Endothelial cell of umbilical vein (primary cell): Measurements from ENCODE around the gene BMPR1A. TPM values are rescaled to one million over a fixed set of nuclear protein-coding genes. Genes with fewer than 3 reads are reported as not detected.

Experiments used
- BruUV-seq: library from RNA; stranded (reverse); fragments of 400-500 nt; replicated peaks from 2 replicates; lab custom pipeline; 2021; lab: Mats Ljungman, UMichigan
- CTCF ChIA-PET: fragments of 300-600, 350-600 bp; sonication (Branson Sonifier 250); formaldehyde crosslinking; loops from one replicate; lab custom pipeline; 2021; ENCODE audit warnings: antibody characterized with exemption, inconsistent platforms; lab: Charles Lee
- POLR2A ChIA-PET: fragments of 300-600, 350-600 bp; sonication (Branson Sonifier 250); formaldehyde crosslinking; loops from one replicate; lab custom pipeline; 2021; ENCODE audit warnings: antibody characterized with exemption, inconsistent platforms; lab: Charles Lee
- DNase-seq: peaks from one replicate; pipeline ENCODE4 v3.0.0-alpha.2; 2011; ENCODE audit warnings: low read depth, low spot score
- FAIRE-seq: peaks from 2 replicates; lab custom pipeline; 2011; peaks lifted over from hg19 to GRCh38; lab: Jason Lieb, UNC
- H2AFZ ChIP-seq: 2 replicates; pipeline ENCODE4 v1.6.0; 2012; ENCODE audit warnings: low read depth, low read length, control low read depth, inconsistent platforms
- H3K27ac ChIP-seq: 2 replicates; pipeline ENCODE4 v1.5.1; 2011; ENCODE audit warnings: low read depth, mild to moderate bottlenecking, control low read depth, low read length, moderate library complexity; ENCODE audit not compliant: insufficient read depth
- H3K27me3 ChIP-seq, 2 experiments: 2 replicates each; pipeline versions ENCODE4 v1.6.0 to v1.6.1; 2011; ENCODE audit warnings: low read length in 2 of 2, mixed read lengths in 1 of 2; ENCODE audit not compliant: control insufficient read depth in 2 of 2, insufficient read depth in 2 of 2
- H3K36me3 ChIP-seq, 2 experiments: 2 replicates in 1 of 2; 3 replicates in 1 of 2; pipeline ENCODE4 v1.5.1; 2011; ENCODE audit warnings: low read length in 2 of 2, mild to moderate bottlenecking in 1 of 2, moderate library complexity in 1 of 2; ENCODE audit not compliant: control insufficient read depth in 2 of 2, insufficient read depth in 2 of 2; ENCODE audit errors: extremely low read depth in 1 of 2
- H3K4me1 ChIP-seq: 3 replicates; pipeline ENCODE4 v1.5.1; 2011; ENCODE audit warnings: mild to moderate bottlenecking, low read length; ENCODE audit not compliant: control insufficient read depth, insufficient read depth; ENCODE audit errors: extremely low read depth
- H3K4me2 ChIP-seq: 2 replicates; pipeline ENCODE4 v1.6.1; 2011; ENCODE audit warnings: low read length, control low read depth, mixed read lengths; ENCODE audit not compliant: insufficient read depth
- H3K4me3 ChIP-seq, 3 experiments: fragments of 200-600 bp in 1 of 3; sonication (generic), shearing (Covaris generic) in 1 of 3; replicated peaks in 1 of 3; 2 replicates each; pipeline ENCODE4 v1.5.1; 2011 to 2016; ENCODE audit warnings: control low read depth in 3 of 3, low read length in 3 of 3, mild to moderate bottlenecking in 2 of 3, inconsistent platforms in 1 of 3, low read depth in 1 of 3, moderate library complexity in 1 of 3; ENCODE audit not compliant: insufficient read depth in 1 of 3
- H3K79me2 ChIP-seq: 2 replicates; pipeline ENCODE4 v1.6.0; 2012; ENCODE audit warnings: low read length, inconsistent platforms; ENCODE audit not compliant: control insufficient read depth, insufficient read depth
- H3K9ac ChIP-seq: replicated peaks from 2 replicates; pipeline ENCODE3; 2011; ENCODE audit warnings: low read length, control low read depth; ENCODE audit not compliant: insufficient read depth; ENCODE audit errors: extremely low read depth
- H3K9me1 ChIP-seq: replicated peaks from 3 replicates; pipeline ENCODE4 v1.6.0; 2011; ENCODE audit warnings: mild to moderate bottlenecking, low read length; ENCODE audit not compliant: control insufficient read depth, insufficient read depth; ENCODE audit errors: extremely low read depth
- H3K9me3 ChIP-seq: replicated peaks from 2 replicates; pipeline ENCODE4 v1.5.1; 2012; ENCODE audit warnings: low read length, inconsistent platforms; ENCODE audit not compliant: control insufficient read depth, insufficient read depth
- H4K20me1 ChIP-seq: replicated peaks from 2 replicates; pipeline ENCODE3; 2011; ENCODE audit warnings: mild to moderate bottlenecking, low read length; ENCODE audit not compliant: control insufficient read depth, insufficient read depth; ENCODE audit errors: extremely low read depth
- EZH2 ChIP-seq: IDR thresholded peaks from 2 replicates; pipeline ENCODE4 v1.6.1; 2012; ENCODE audit warnings: borderline replicate concordance, low read depth, mild to moderate bottlenecking, moderate library complexity, low read length, inconsistent platforms; ENCODE audit not compliant: severe bottlenecking
- FOS ChIP-seq: IDR thresholded peaks from 2 replicates; pipeline ENCODE4 v1.6.1; 2011; ENCODE audit warnings: mild to moderate bottlenecking, low read length, moderate library complexity, borderline replicate concordance; ENCODE audit not compliant: insufficient read depth
- GATA2 ChIP-seq: IDR thresholded peaks from 2 replicates; pipeline ENCODE4 v1.7.0; 2011; ENCODE audit warnings: low read depth, mild to moderate bottlenecking, moderate library complexity, mixed read lengths, low read length; ENCODE audit not compliant: insufficient read length, insufficient read depth
- JUN ChIP-seq: IDR thresholded peaks from 2 replicates; pipeline ENCODE4 v1.6.1; 2011; ENCODE audit warnings: borderline replicate concordance, low read depth; ENCODE audit not compliant: insufficient read length, insufficient read depth
- MYC ChIP-seq: IDR thresholded peaks from one replicate; pipeline ENCODE4 v1.6.1; 2011; ENCODE audit warnings: mild to moderate bottlenecking, low read depth, low read length
- POLR2A ChIP-seq: IDR thresholded peaks from 2 replicates; pipeline ENCODE4 v1.6.1; 2012; ENCODE audit warnings: low read depth, mild to moderate bottlenecking, control low read depth, low read length
- POLR2AphosphoS5 ChIP-seq: IDR thresholded peaks from 2 replicates; pipeline ENCODE4 v1.6.1; 2012; ENCODE audit warnings: low read depth, mild to moderate bottlenecking, control low read depth, low read length, moderate library complexity; ENCODE audit not compliant: insufficient read depth
- dilution Hi-C: fragments of 300-500 bp; cut with MboI; formaldehyde crosslinking; loops from one replicate; pipeline ENCODE4 v1.15.0; 2019; ENCODE audit warnings: low sequenced_read_pairs; ENCODE audit not compliant: extremely low pct_ligation_motif_present
- intact Hi-C: fragments of 100-400 bp; cut with micrococcal nuclease; formaldehyde crosslinking; loops from one replicate; pipeline ENCODE4 v1.10.0; 2022
- polyA plus RNA-seq, 4 experiments: library from polyadenylated mRNA; depleted of rRNA in 3 of 4; stranded (reverse) in 3 of 4; unstranded in 1 of 4; fragments of >200 nt; gene quantifications; 2 replicates each; pipeline versions ENCODE4 v1.2.1 to v1.2.3, GENCODE V29; 2011 to 2012; ENCODE audit warnings: missing spikeins in 1 of 4
- total RNA-seq: library from RNA; stranded (reverse); gene quantifications from 2 replicates; pipeline ENCODE4 v1.2.3, GENCODE V29; 2021
- TF ChIP-seq, protein P1 (sequence below), 2 donors: IDR thresholded peaks; 1 replicate in 1 of 2; 2 replicates in 1 of 2; pipeline ENCODE4 v1.5.1; 2011; ENCODE audit warnings: low read length in 2 of 2, mild to moderate bottlenecking in 2 of 2, moderate library complexity in 2 of 2, control low read depth in 1 of 2, inconsistent platforms in 1 of 2, low read depth in 1 of 2; ENCODE audit not compliant: insufficient read depth in 1 of 2; ENCODE audit errors: extremely low read depth in 1 of 2
- TF ChIP-seq, protein P2 (sequence below): IDR thresholded peaks from 2 replicates; pipeline ENCODE4 v1.6.1; 2011; ENCODE audit not compliant: insufficient read depth, insufficient read length

The BMPR1A gene
- total and polyA plus RNA-seq, 2 donors (not counting 3 experiments of a cell fraction or from before 2014, with no cell fraction given): not detected

DNA sequence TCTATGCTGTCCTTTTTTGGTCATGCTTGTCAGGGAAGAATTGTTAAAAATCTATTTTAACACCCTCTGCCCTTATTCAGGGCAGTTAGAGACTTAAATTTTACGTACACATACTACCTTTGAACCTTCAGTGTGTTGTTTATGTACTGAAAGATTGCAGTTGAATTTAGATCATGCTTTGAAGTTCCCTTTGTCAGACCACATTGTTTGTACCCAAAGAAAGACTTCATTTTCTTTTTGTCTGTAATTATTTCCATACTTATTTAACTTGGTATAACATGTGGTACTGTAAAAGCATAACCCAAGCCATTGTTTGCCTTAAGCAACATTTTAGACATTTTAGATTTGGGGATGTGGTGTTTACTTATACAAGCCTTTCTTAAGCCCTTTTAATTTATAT, 104.9 kb downstream of the BMPR1A start:
- Histone ChIP-seq H3K9ac (no peak overlapping the region), H3K36me3 (no peaks in the 10 kb centered on the region), H3K27me3 (peaks cover 9 to 10% of the 10 kb centered on the region in 2 experiments), H2AFZ (no peak overlapping the region), H3K4me2 (no peak overlapping the region), H3K79me2 (no peaks in the 10 kb centered on the region), H4K20me1 (no peaks in the 10 kb centered on the region), H3K4me1 (peaks cover 2% of the 10 kb centered on the region), H3K4me3 (no peak overlapping the region), H3K9me3 (no peaks in the 10 kb centered on the region), H3K9me1 (no peaks in the 10 kb centered on the region), H3K27ac (no peak overlapping the region)
- no peak for DNase-seq
- TF ChIP-seq EZH2 (no peak), POLR2A (no peak), POLR2AphosphoS5 (no peak)
- no peak for FAIRE-seq
- ChIA-PET POLR2A (no interaction called here), CTCF (no interaction called here)
- no TSS peak for BruUV-seq
- dilution Hi-C loops: no loop called here
- intact Hi-C loops: no loop called here

DNA sequence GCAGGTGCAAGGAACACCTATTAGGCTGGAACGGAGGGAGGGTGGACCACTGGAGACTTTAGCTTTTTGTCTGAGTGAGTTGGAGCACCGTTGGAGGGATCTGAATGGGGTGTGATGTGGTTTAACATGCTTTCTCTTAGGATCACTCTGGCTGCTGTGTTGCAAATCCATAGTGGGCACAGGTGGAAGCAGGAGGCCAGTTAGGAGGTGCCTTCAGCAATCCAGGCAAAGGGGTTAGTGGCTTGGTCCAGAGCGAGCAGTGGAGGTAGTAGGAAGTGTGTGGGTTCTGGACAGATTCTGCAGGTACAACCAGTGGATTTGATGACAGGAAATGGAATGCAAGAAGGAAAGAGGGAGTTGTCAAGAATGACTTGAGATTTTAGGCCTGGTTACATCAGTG, 106.0 kb downstream of the BMPR1A start:
- H3K79me2 ChIP-seq: no peaks in the 10 kb centered on the region
- no peaks in the 10 kb centered on the region for H3K36me3 ChIP-seq
- no peak overlapping the region for H3K27ac ChIP-seq
- no peak for TF ChIP-seq POLR2A
- TF ChIP-seq GATA2: no peak
- TF ChIP-seq, protein P1, sequence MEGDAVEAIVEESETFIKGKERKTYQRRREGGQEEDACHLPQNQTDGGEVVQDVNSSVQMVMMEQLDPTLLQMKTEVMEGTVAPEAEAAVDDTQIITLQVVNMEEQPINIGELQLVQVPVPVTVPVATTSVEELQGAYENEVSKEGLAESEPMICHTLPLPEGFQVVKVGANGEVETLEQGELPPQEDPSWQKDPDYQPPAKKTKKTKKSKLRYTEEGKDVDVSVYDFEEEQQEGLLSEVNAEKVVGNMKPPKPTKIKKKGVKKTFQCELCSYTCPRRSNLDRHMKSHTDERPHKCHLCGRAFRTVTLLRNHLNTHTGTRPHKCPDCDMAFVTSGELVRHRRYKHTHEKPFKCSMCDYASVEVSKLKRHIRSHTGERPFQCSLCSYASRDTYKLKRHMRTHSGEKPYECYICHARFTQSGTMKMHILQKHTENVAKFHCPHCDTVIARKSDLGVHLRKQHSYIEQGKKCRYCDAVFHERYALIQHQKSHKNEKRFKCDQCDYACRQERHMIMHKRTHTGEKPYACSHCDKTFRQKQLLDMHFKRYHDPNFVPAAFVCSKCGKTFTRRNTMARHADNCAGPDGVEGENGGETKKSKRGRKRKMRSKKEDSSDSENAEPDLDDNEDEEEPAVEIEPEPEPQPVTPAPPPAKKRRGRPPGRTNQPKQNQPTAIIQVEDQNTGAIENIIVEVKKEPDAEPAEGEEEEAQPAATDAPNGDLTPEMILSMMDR (IDR thresholded peaks at IDR 0.05; ENCODE audit: extremely low read depth in 1 of 2, insufficient read depth in 1 of 2, low read depth in 1 of 2, low read length in 2 of 2): no peak
- TF ChIP-seq MYC: no peak
- TF ChIP-seq EZH2: no peak
- no peak for TF ChIP-seq FOS
- TF ChIP-seq, protein P2, sequence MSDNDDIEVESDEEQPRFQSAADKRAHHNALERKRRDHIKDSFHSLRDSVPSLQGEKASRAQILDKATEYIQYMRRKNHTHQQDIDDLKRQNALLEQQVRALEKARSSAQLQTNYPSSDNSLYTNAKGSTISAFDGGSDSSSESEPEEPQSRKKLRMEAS: no peak
- no peak for TF ChIP-seq JUN
- TF ChIP-seq POLR2AphosphoS5: no peak
- ChIA-PET POLR2A (no interaction called here), CTCF (no interaction called here)
- no TSS peak for BruUV-seq
- H3K9me3 ChIP-seq: no peaks in the 10 kb centered on the region
- no peak overlapping the region for H3K9ac ChIP-seq
- H3K4me1 ChIP-seq: peaks cover 2% of the 10 kb centered on the region
- DNase-seq (no peak), FAIRE-seq (no peak)
- no peak overlapping the region for H2AFZ ChIP-seq
- no peak overlapping the region for H3K4me2 ChIP-seq
- H3K4me3 ChIP-seq: no peak overlapping the region
- dilution Hi-C loops: no loop called here
- H3K27me3 ChIP-seq: peaks cover 10% of the 10 kb centered on the region in 2 experiments
- no peaks in the 10 kb centered on the region for H4K20me1 ChIP-seq
- H3K9me1 ChIP-seq: no peaks in the 10 kb centered on the region
- intact Hi-C loops: no loop called here
